K562 (cell line): ENCODE measurements around the gene C2orf81. TPM values are rescaled to one million over a fixed set of nuclear protein-coding genes. Genes with fewer than 3 reads are reported as not detected.

ENCODE experiments used
- ARID2 ChIP-seq: fragments of 450-650 bp; IDR thresholded peaks from 2 replicates; pipeline ENCODE4 v1.6.1; 2017; ENCODE audit warnings: antibody characterized with exemption, mild to moderate bottlenecking
- CHD4 ChIP-seq: fragments of 200-600 bp; sonication (generic); IDR thresholded peaks from 3 replicates; pipeline ENCODE4 v1.6.1; 2012; ENCODE audit warnings: low read depth, mild to moderate bottlenecking, mixed read lengths, low read length, inconsistent platforms; ENCODE audit not compliant: insufficient read depth, insufficient replicate concordance, poor library complexity, severe bottlenecking
- COPS2 ChIP-seq: fragments of 450-650 bp; conservative IDR thresholded peaks from 2 replicates; pipeline ENCODE4 v1.6.1; 2016; ENCODE audit warnings: mild to moderate bottlenecking, moderate library complexity
- EP400 ChIP-seq: fragments of 450-650 bp; IDR thresholded peaks from 2 replicates; pipeline ENCODE4 v1.6.1; 2017; ENCODE audit warnings: antibody characterized with exemption, mild to moderate bottlenecking, moderate library complexity
- HNRNPUL1 ChIP-seq: fragments of 200-400 bp; formaldehyde crosslinking; IDR thresholded peaks from 2 replicates; pipeline ENCODE4 v1.6.1; 2017; ENCODE audit warnings: low read length
- KDM5B ChIP-seq: fragments of 200-600 bp; sonication (generic); IDR thresholded peaks from 2 replicates; pipeline ENCODE4 v1.6.1; 2012; ENCODE audit warnings: low read depth, mild to moderate bottlenecking, moderate library complexity, low read length, control low read depth, inconsistent platforms; ENCODE audit not compliant: insufficient replicate concordance
- MTA3 ChIP-seq: fragments of 450-650 bp; formaldehyde crosslinking; IDR thresholded peaks from 2 replicates; pipeline ENCODE4 v1.6.1; 2017; ENCODE audit warnings: mild to moderate bottlenecking, borderline replicate concordance
- POLR3A ChIP-seq: IDR thresholded peaks from 2 replicates; pipeline ENCODE4 v1.6.1; 2011; ENCODE audit warnings: borderline replicate concordance, mild to moderate bottlenecking, moderate library complexity; ENCODE audit not compliant: insufficient read length, insufficient read depth; ENCODE audit errors: extremely low read depth
- RNF2 ChIP-seq: sonication (generic); IDR thresholded peaks from 2 replicates; pipeline ENCODE4 v1.6.1; 2016
- ZFP1 ChIP-seq: fragments of 450-650 bp; formaldehyde crosslinking; IDR thresholded peaks from 2 replicates; pipeline ENCODE4 v1.4.0; 2020; ENCODE audit warnings: mild to moderate bottlenecking, mixed read lengths
- ZNF263 ChIP-seq: sonication (generic); formaldehyde crosslinking; IDR thresholded peaks from 2 replicates; pipeline ENCODE4 v1.8.0; 2022; ENCODE audit warnings: mild to moderate bottlenecking, missing genetic modification reagents, borderline replicate concordance
- ZNF384 ChIP-seq: IDR thresholded peaks from 2 replicates; pipeline ENCODE4 v1.6.1; 2012; ENCODE audit warnings: low read depth, low read length, improper control_type of control experiment
- polyA plus RNA-seq, 8 experiments: library from polyadenylated mRNA; depleted of rRNA in 4 of 8; stranded (reverse) in 5 of 8; unstranded in 3 of 8; fragments of >200 nt; fragmentation: Nextera tagmentation in 2 of 8; fragmentation: Illumina TruSeq in 1 of 8; extraction: Ambion mirVana in 2 of 8; extraction: Trizol in 1 of 8; gene quantifications; 2 replicates each; pipeline versions ENCODE4 v1.2.1 to v1.2.3, GENCODE V29; 2011 to 2014; ENCODE audit warnings: inconsistent platforms in 1 of 8, missing spikeins in 1 of 8
- total RNA-seq, 7 experiments: library from RNA; depleted of rRNA in 6 of 7; stranded (reverse); fragments of >200 nt in 6 of 7; fragmentation: Illumina TruSeq in 2 of 7; extraction: Trizol in 2 of 7; gene quantifications; 2 replicates each; pipeline versions ENCODE4 v1.2.1 to v1.2.3, GENCODE V29; 2011 to 2021; ENCODE audit warnings: low replicate concordance in 1 of 7
- TF ChIP-seq, protein P1 (sequence below): fragments of 450-650 bp; IDR thresholded peaks from 2 replicates; pipeline ENCODE4 v1.6.1; 2017; ENCODE audit warnings: antibody characterized with exemption, mild to moderate bottlenecking
- TF ChIP-seq, protein P2 (sequence below): fragments of 250-450 bp; sonication (Bioruptor Pico); IDR thresholded peaks from 2 replicates; pipeline ENCODE4 v1.8.0; 2022; ENCODE audit warnings: inconsistent platforms, mild to moderate bottlenecking, moderate library complexity, borderline replicate concordance
- TF ChIP-seq, protein P3 (sequence below), 2 experiments: fragments of 150-350 bp in 1 of 2; IDR thresholded peaks; 2 replicates each; pipeline ENCODE4 v1.6.1; 2012 to 2016; ENCODE audit warnings: low read depth in 2 of 2, low read length in 2 of 2, mild to moderate bottlenecking in 1 of 2, moderate library complexity in 1 of 2
- TF ChIP-seq, protein P4 (sequence below), 2 experiments: fragments of 450-650 bp in 1 of 2; sonication (generic) in 1 of 2; formaldehyde crosslinking in 1 of 2; IDR thresholded peaks in 1 of 2; conservative IDR thresholded peaks in 1 of 2; 2 replicates each; pipeline versions ENCODE4 v1.6.1 to v1.8.1; 2016 to 2023; ENCODE audit warnings: mild to moderate bottlenecking in 2 of 2, moderate library complexity in 2 of 2, inconsistent platforms in 1 of 2, missing genetic modification reagents in 1 of 2

The C2orf81 gene
- total and polyA plus RNA-seq, 9 of the 15 experiments (the other 6 are each of a cell fraction or from before 2014, with no cell fraction given) = 0.06 TPM; not detected in 8

DNA sequence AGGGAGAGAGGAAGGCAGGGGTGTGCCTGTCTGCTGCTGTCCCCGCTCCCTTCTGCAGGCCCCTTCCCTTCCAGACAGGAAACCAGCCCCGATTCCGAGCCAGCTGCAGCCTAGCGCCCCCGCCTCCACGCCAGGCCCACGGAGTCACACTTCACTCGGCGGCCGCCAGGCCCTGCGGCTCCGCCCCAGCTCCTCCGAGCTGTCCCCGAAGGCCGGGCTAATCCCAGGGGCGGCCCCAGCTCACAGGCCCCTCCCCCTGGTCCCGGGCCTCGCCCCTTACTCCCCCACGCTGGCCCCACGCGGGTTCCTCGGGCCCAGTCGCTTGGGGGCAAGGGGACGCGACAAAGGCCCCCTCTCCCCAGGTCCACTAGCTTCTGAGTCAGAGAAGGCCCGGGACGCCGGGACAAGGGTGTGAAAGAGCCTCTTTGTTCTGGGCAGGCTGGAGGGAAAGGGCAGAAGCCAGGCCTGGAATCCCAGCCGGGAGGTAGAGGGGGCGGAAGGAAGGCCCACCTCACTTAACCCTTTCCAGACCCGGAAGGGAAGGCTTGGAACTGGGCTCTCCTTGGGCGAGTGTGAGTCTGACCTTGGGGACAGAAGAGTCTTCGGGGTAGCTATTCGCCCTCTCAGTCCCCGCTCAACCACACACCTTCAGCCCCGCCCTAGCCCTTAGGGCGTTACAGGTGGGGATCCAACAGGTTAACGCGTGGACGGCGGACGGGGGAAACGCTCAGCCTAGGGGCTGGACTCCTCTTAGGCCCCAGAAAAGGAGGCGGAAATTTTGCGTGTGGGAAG lies 19.2 kb upstream of the C2orf81 start (continued):
- TF ChIP-seq MTA3 (peak; percentile 75; the same call in 1 of the 2 replicates), ZNF263 (CRISPR knock-in tag) (no peak), HNRNPUL1 (no peak), ARID2 (no peak), CHD4 (no peak), KDM5B (peak; percentile 80), ZFP1 (CRISPR knock-in tag) (no peak), POLR3A (no peak), ZNF384 (no peak), EP400 (peak; percentile 67; the same call in 1 of the 2 replicates), COPS2 (no peak), RNF2 (no peak)
- TF ChIP-seq, protein P1, sequence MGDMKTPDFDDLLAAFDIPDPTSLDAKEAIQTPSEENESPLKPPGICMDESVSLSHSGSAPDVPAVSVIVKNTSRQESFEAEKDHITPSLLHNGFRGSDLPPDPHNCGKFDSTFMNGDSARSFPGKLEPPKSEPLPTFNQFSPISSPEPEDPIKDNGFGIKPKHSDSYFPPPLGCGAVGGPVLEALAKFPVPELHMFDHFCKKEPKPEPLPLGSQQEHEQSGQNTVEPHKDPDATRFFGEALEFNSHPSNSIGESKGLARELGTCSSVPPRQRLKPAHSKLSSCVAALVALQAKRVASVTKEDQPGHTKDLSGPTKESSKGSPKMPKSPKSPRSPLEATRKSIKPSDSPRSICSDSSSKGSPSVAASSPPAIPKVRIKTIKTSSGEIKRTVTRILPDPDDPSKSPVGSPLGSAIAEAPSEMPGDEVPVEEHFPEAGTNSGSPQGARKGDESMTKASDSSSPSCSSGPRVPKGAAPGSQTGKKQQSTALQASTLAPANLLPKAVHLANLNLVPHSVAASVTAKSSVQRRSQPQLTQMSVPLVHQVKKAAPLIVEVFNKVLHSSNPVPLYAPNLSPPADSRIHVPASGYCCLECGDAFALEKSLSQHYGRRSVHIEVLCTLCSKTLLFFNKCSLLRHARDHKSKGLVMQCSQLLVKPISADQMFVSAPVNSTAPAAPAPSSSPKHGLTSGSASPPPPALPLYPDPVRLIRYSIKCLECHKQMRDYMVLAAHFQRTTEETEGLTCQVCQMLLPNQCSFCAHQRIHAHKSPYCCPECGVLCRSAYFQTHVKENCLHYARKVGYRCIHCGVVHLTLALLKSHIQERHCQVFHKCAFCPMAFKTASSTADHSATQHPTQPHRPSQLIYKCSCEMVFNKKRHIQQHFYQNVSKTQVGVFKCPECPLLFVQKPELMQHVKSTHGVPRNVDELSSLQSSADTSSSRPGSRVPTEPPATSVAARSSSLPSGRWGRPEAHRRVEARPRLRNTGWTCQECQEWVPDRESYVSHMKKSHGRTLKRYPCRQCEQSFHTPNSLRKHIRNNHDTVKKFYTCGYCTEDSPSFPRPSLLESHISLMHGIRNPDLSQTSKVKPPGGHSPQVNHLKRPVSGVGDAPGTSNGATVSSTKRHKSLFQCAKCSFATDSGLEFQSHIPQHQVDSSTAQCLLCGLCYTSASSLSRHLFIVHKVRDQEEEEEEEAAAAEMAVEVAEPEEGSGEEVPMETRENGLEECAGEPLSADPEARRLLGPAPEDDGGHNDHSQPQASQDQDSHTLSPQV = 0 out of 2 replicates have a peak, but pooled peaks have one; percentile 68
- TF ChIP-seq, protein P2, sequence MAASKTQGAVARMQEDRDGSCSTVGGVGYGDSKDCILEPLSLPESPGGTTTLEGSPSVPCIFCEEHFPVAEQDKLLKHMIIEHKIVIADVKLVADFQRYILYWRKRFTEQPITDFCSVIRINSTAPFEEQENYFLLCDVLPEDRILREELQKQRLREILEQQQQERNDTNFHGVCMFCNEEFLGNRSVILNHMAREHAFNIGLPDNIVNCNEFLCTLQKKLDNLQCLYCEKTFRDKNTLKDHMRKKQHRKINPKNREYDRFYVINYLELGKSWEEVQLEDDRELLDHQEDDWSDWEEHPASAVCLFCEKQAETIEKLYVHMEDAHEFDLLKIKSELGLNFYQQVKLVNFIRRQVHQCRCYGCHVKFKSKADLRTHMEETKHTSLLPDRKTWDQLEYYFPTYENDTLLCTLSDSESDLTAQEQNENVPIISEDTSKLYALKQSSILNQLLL (CRISPR knock-in tag) = no peak
- TF ChIP-seq, protein P3, sequence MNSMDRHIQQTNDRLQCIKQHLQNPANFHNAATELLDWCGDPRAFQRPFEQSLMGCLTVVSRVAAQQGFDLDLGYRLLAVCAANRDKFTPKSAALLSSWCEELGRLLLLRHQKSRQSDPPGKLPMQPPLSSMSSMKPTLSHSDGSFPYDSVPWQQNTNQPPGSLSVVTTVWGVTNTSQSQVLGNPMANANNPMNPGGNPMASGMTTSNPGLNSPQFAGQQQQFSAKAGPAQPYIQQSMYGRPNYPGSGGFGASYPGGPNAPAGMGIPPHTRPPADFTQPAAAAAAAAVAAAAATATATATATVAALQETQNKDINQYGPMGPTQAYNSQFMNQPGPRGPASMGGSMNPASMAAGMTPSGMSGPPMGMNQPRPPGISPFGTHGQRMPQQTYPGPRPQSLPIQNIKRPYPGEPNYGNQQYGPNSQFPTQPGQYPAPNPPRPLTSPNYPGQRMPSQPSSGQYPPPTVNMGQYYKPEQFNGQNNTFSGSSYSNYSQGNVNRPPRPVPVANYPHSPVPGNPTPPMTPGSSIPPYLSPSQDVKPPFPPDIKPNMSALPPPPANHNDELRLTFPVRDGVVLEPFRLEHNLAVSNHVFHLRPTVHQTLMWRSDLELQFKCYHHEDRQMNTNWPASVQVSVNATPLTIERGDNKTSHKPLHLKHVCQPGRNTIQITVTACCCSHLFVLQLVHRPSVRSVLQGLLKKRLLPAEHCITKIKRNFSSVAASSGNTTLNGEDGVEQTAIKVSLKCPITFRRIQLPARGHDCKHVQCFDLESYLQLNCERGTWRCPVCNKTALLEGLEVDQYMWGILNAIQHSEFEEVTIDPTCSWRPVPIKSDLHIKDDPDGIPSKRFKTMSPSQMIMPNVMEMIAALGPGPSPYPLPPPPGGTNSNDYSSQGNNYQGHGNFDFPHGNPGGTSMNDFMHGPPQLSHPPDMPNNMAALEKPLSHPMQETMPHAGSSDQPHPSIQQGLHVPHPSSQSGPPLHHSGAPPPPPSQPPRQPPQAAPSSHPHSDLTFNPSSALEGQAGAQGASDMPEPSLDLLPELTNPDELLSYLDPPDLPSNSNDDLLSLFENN (IDR thresholded peaks at IDR 0.05; ENCODE audit: low read depth in 2 of 2, low read length in 2 of 2) = no peak
- TF ChIP-seq, protein P4, sequence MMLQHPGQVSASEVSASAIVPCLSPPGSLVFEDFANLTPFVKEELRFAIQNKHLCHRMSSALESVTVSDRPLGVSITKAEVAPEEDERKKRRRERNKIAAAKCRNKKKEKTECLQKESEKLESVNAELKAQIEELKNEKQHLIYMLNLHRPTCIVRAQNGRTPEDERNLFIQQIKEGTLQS (IDR thresholded peaks at IDR 0.05) = no peak
- TF ChIP-seq, protein P4 (CRISPR knock-in tag; conservative IDR thresholded peaks at IDR 0.05) = no peak
